ENCODE measurements around the gene TUBD1.

TUBD1 gene

DNA sequence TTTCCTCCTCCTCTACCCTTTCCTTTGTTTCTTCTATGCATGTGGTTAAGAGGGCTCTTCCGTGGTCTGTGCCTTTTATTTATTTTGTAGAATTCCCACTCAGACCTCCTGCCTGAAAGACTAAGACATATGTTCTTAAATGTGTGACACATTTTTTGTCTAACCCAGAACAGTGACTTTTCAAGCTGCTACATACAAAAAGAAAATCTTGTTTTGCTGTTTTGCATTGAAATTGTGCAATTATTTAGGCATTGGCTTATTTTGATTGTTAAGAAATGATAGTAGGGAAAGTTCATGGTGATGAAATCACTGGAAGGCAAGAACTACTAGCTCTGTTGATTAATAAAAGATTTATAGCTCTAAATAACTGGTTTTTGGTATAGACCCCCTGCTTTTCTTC lies 76.8 kb downstream of the TUBD1 start:
- Histone ChIP-seq H3K27ac (ENCODE audit: low read length) (no peak overlapping the region), H3K4me3 (ENCODE audit: low read length in 2 of 2) (no peak overlapping the region), H3K27me3 (ENCODE audit: control insufficient read depth in 1 of 2, insufficient read depth in 2 of 2, low read length in 2 of 2) (no peaks in the 10 kb centered on the region), H3K9ac (ENCODE audit: low read length in 2 of 2) (no peak overlapping the region), H3K9me3 (ENCODE audit: control insufficient read depth in 2 of 2, low read length in 2 of 2) (no peaks in the 10 kb centered on the region), H3K4me1 (ENCODE audit: control insufficient read depth, insufficient read depth, low read length) (no peaks in the 10 kb centered on the region), H3K36me3 (ENCODE audit: control insufficient read depth in 2 of 2, insufficient read depth in 2 of 2, low read length in 2 of 2) (peaks cover 0 to 8% of the 10 kb centered on the region in 2 donors)

DNA sequence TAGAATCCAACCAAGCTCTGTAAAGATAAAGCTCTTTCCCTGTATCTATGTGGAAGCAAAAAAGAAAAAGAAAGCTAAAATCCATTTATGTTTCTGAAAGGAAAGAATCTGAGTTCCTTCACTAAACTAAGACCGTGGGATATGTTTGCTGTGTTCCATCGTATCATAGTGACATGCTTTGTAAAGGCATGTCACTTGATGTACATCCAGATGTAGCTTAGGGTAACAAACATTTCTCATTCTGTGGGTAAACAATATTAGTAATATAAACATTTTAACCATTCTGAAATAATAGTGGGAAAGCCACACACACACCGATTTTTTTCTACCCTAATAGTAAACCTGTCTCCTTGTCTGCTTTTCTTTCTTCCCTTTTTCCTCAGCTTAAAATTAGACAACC lies 78.1 kb downstream of the TUBD1 start:
- Histone ChIP-seq H3K27ac (ENCODE audit: low read length) (no peak overlapping the region), H3K9ac (ENCODE audit: low read length in 2 of 2) (no peak overlapping the region), H3K36me3 (ENCODE audit: control insufficient read depth in 2 of 2, insufficient read depth in 2 of 2, low read length in 2 of 2) (peaks cover 0 to 8% of the 10 kb centered on the region in 2 donors)

DNA sequence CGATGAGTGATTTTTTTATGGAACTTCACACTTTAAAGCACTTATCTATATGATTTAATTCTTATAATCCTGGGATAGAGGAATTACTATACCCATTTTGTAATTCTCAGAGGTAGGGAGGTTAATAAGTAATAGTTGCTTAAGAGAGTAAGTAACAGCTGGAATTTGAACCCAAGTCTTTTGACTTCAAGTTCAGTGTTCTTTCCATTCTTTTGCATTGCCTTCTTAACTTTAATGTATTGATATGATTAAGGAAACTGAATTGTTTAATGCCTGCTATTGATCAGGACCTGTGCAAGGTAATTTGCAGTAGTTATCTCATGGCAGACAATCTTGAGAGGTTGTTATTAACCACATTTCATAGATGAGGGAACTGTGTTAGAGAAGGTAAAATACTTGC lies 78.5 kb downstream of the TUBD1 start:
- Histone ChIP-seq H3K4me1 (ENCODE audit: control insufficient read depth, insufficient read depth, low read length) (no peaks in the 10 kb centered on the region), H3K36me3 (ENCODE audit: control insufficient read depth in 2 of 2, insufficient read depth in 2 of 2, low read length in 2 of 2) (peaks cover 0 to 8% of the 10 kb centered on the region in 2 donors), H3K9ac (ENCODE audit: low read length in 2 of 2) (no peak overlapping the region), H3K27ac (ENCODE audit: low read length) (no peak overlapping the region), H3K9me3 (ENCODE audit: control insufficient read depth in 2 of 2, low read length in 2 of 2) (no peaks in the 10 kb centered on the region), H3K27me3 (ENCODE audit: control insufficient read depth in 1 of 2, insufficient read depth in 2 of 2, low read length in 2 of 2) (no peaks in the 10 kb centered on the region), H3K4me3 (ENCODE audit: low read length in 2 of 2) (no peak overlapping the region)

More for the DNA sequence above, 78.1 kb downstream of the TUBD1 start:
- H3K4me3 ChIP-seq (ENCODE audit: low read length in 2 of 2): no peak overlapping the region
- H3K27me3 ChIP-seq (ENCODE audit: control insufficient read depth in 1 of 2, insufficient read depth in 2 of 2, low read length in 2 of 2): no peaks in the 10 kb centered on the region
- H3K4me1 ChIP-seq (ENCODE audit: control insufficient read depth, insufficient read depth, low read length): no peaks in the 10 kb centered on the region
- H3K9me3 ChIP-seq (ENCODE audit: control insufficient read depth in 2 of 2, low read length in 2 of 2): no peaks in the 10 kb centered on the region

DNA sequence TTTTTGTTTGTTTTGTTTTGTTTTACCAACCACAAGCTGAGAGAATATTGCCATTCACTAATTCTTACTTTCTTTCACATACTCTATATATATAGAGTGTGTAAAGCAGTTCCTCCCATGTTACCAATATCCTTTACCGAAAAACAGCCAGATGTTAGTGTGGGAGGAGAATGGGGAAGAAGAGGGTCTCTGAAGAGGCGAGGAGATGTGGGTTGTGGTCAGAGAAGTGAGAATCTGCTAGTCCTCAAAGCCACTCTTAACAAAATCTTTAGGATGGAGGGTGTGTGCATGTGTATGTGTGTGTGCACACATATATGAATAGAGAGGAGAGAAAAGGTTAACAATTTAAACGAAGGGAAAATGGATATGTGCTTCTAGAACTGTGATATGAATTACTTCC lies 80.6 kb downstream of the TUBD1 start:
- Histone ChIP-seq H3K27ac (ENCODE audit: low read length) (no peak overlapping the region), H3K4me3 (ENCODE audit: low read length in 2 of 2) (no peak overlapping the region), H3K9me3 (ENCODE audit: control insufficient read depth in 2 of 2, low read length in 2 of 2) (no peaks in the 10 kb centered on the region), H3K36me3 (ENCODE audit: control insufficient read depth in 2 of 2, insufficient read depth in 2 of 2, low read length in 2 of 2) (peaks cover 0 to 8% of the 10 kb centered on the region in 2 donors), H3K9ac (ENCODE audit: low read length in 2 of 2) (no peak overlapping the region), H3K4me1 (ENCODE audit: control insufficient read depth, insufficient read depth, low read length) (no peaks in the 10 kb centered on the region), H3K27me3 (ENCODE audit: control insufficient read depth in 1 of 2, insufficient read depth in 2 of 2, low read length in 2 of 2) (no peaks in the 10 kb centered on the region)

DNA sequence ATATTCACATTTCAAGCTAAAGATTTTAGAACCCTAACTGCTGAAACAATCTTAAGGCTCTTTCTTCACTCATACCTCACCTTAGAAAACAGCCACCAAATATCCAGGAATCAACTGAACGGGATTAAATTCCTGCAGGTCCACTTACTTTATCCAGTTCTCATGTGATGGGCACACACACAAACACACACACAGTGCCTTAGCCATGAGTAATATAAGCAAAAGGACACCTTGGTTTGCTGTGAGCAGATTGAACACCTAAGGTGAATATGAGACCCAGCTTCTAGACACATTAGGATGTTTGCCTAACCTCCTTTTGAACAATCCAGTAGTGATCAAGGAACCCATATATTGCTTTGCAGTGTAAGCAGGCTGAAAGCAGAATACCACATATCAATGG lies 81.5 kb downstream of the TUBD1 start:
- no peak overlapping the region for H3K27ac ChIP-seq (ENCODE audit: low read length)
- H3K9ac ChIP-seq (ENCODE audit: low read length in 2 of 2): no peak overlapping the region
- H3K4me1 ChIP-seq (ENCODE audit: control insufficient read depth, insufficient read depth, low read length): no peaks in the 10 kb centered on the region

DNA sequence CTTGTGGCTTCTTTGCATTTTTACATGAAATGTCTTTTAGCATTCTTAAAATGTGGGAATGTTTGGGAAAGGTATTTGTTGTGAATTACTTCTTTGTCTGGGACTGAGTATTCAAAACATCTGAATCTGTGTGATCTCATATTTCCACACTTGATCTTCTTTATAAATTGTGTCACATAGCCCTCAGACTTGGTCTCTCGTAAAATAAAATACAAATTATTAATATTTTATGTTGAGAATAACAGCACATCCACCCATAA lies 81.9 kb downstream of the TUBD1 start:
- no peak overlapping the region for H3K4me3 ChIP-seq (ENCODE audit: low read length in 2 of 2)
- no peak overlapping the region for H3K9ac ChIP-seq (ENCODE audit: low read length in 2 of 2)
- H3K27ac ChIP-seq (ENCODE audit: low read length): no peak overlapping the region

More for the DNA sequence above, 81.5 kb downstream of the TUBD1 start:
- H3K4me3 ChIP-seq (ENCODE audit: low read length in 2 of 2): no peak overlapping the region
- H3K36me3 ChIP-seq (ENCODE audit: control insufficient read depth in 2 of 2, insufficient read depth in 2 of 2, low read length in 2 of 2): peaks cover 0 to 8% of the 10 kb centered on the region in 2 donors
- H3K9me3 ChIP-seq (ENCODE audit: control insufficient read depth in 2 of 2, low read length in 2 of 2): no peaks in the 10 kb centered on the region
- H3K27me3 ChIP-seq (ENCODE audit: control insufficient read depth in 1 of 2, insufficient read depth in 2 of 2, low read length in 2 of 2): no peaks in the 10 kb centered on the region

More for the DNA sequence above, 81.9 kb downstream of the TUBD1 start:
- no peaks in the 10 kb centered on the region for H3K27me3 ChIP-seq (ENCODE audit: control insufficient read depth in 1 of 2, insufficient read depth in 2 of 2, low read length in 2 of 2)
- no peaks in the 10 kb centered on the region for H3K4me1 ChIP-seq (ENCODE audit: control insufficient read depth, insufficient read depth, low read length)
- H3K9me3 ChIP-seq (ENCODE audit: control insufficient read depth in 2 of 2, low read length in 2 of 2): no peaks in the 10 kb centered on the region
- peaks cover 0 to 8% of the 10 kb centered on the region in 2 donors for H3K36me3 ChIP-seq (ENCODE audit: control insufficient read depth in 2 of 2, insufficient read depth in 2 of 2, low read length in 2 of 2)
